Stimulated activated CD8-positive, alpha-beta memory T cell treated with anti-CD3 and anti-CD28 coated beads, Interleukin-4, amount 100 ng/mL, for 24 hours (primary cell): ENCODE data around the gene SLC18B1.

ENCODE experiments used
- DNase-seq: peaks from one replicate; pipeline ENCODE4 v3.0.0-alpha.2; 2020; ENCODE audit warnings: low read depth

SLC18B1 gene

GRCh38 chr6:132797951-132798868 lies at the start of gene SLC18B1:
SLC18B1 (minus strand) TSS chr6:132798637; CDS start chr6:132798456, 181 bp downstream.
- no peak for DNase-seq

GRCh38 chr6:132843316-132844035 lies 45.0 kb upstream of the SLC18B1 start:
- DNase-seq, result no peak

GRCh38 chr6:132841966-132842365 lies 43.5 kb upstream of the SLC18B1 start:
- no peak for DNase-seq

- DNase-seq, result no peak
Observed at GRCh38 chr6:132832891-132833290, 34.5 kb upstream of the SLC18B1 start.

- DNase-seq, result no peak
Observed at GRCh38 chr6:132830334-132830751, 31.9 kb upstream of the SLC18B1 start.

- no peak for DNase-seq
Observed at GRCh38 chr6:132820629-132821381, 22.4 kb upstream of the SLC18B1 start.

- DNase-seq, result no peak
Observed at GRCh38 chr6:132819405-132820161, 21.1 kb upstream of the SLC18B1 start.

GRCh38 chr6:132818404-132819359 lies 20.2 kb upstream of the SLC18B1 start:
- DNase-seq, result no peak

- no peak for DNase-seq
Observed at GRCh38 chr6:132817554-132818403, 19.3 kb upstream of the SLC18B1 start.

- no peak for DNase-seq
Observed at GRCh38 chr6:132816660-132817059, 18.2 kb upstream of the SLC18B1 start.

- no peak for DNase-seq
Observed at GRCh38 chr6:132814716-132815570, 16.5 kb upstream of the SLC18B1 start.

- DNase-seq, result no peak
Observed at GRCh38 chr6:132813173-132813856, 14.9 kb upstream of the SLC18B1 start.

GRCh38 chr6:132812756-132813172 lies 14.3 kb upstream of the SLC18B1 start:
- DNase-seq, result no peak

- DNase-seq, result no peak
Observed at GRCh38 chr6:132812255-132812732, 13.9 kb upstream of the SLC18B1 start.

- DNase-seq, result no peak
Observed at GRCh38 chr6:132811276-132811675, 12.8 kb upstream of the SLC18B1 start.

- no peak for DNase-seq
Observed at GRCh38 chr6:132805548-132805947, 7.1 kb upstream of the SLC18B1 start.

- DNase-seq, result no peak
Observed at GRCh38 chr6:132804251-132804650, 5.8 kb upstream of the SLC18B1 start.

GRCh38 chr6:132800656-132801055 lies 2.2 kb upstream of the SLC18B1 start:
- DNase-seq, result no peak
